Neuron (in vitro differentiated cells): Measurements from ENCODE around the gene PVALEF.
"Not testable (repeated sequence)": the region's sequence is repeated elsewhere in the genome, so short reads cannot be mapped to it uniquely, and the experiment has no call there.

Experiments
- H2AFZ ChIP-seq: one replicate; pipeline ENCODE4 v1.6.1; 2013; ENCODE audit warnings: low read depth, mild to moderate bottlenecking, inconsistent platforms, low read length, moderate library complexity
- H3K27me3 ChIP-seq: one replicate; pipeline ENCODE4 v1.6.1; 2013; ENCODE audit warnings: low read length; ENCODE audit not compliant: insufficient read depth
- H3K36me3 ChIP-seq: one replicate; pipeline ENCODE4 v1.6.1; 2013; ENCODE audit warnings: low read length; ENCODE audit not compliant: insufficient read depth
- H3K4me1 ChIP-seq: one replicate; pipeline ENCODE4 v1.6.1; 2013; ENCODE audit warnings: low read length; ENCODE audit not compliant: insufficient read depth
- H3K4me3 ChIP-seq: 2 replicates; pipeline ENCODE4 v1.5.1; 2013; ENCODE audit warnings: mild to moderate bottlenecking, low read length, moderate library complexity
- H3K9me3 ChIP-seq: one replicate; pipeline ENCODE4 v1.6.1; 2013; ENCODE audit warnings: low read length

Gene PVALEF

DNA sequence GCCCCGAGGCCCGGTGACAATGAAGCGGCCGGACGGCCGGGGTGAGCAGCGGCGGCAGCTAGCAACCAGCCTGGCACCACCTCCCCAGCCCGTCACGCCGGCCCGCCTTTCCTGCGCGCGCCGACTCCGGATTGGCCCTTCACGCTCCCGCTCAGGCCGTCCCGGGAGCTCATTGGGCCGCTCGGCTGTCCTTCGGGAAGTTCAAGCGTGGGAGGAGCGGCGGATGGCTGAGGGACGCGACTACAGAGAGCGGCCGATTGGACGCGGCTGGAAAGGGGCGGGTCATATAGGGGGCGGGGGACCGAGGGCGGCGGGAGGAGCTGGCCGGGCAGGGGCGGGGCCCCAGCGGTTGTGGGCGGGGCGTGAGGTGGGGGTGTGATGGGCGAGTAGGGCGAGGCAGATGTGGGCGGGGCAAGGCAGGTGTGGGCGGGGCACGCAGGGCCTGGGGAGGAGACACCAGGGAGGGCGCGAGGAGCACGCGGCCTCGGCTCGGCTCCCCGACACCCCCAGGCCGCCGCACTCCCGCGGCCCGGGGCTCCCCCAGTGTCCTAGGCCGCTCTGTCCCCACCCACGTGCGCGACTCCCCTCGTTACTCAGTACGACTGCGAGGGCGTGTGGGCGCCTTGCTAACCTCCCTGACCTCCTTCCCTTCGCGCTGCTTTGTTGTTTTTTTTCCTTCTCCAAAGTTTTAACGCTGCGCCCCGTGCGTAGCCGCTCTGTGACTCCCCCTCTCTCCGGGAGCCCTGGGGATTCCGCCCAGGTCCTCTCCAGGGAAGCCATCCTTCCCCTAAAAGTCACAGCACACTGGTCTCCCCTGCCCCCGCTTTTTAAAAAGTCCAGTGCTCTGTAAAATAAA, 57.8 kb downstream of the PVALEF start, which contains the start of gene CEP131:
TSS of gene CEP131 (minus strand) at position 60 of the 856 bp plus-strand sequence. CDS start 2,909 bp downstream, outside the sequence.
- peak within 1 kb of the TSS; percentile 78 for H3K4me3 ChIP-seq
- peaks cover 18% of the 10 kb centered on the region for H3K36me3 ChIP-seq
- peaks cover 15% of the 10 kb centered on the region for H3K4me1 ChIP-seq
- H3K27me3 ChIP-seq = no peaks in the 10 kb centered on the region
- peak within 1 kb of the TSS; percentile 70 for H2AFZ ChIP-seq
- H3K9me3 ChIP-seq = no peaks in the 10 kb centered on the region

DNA sequence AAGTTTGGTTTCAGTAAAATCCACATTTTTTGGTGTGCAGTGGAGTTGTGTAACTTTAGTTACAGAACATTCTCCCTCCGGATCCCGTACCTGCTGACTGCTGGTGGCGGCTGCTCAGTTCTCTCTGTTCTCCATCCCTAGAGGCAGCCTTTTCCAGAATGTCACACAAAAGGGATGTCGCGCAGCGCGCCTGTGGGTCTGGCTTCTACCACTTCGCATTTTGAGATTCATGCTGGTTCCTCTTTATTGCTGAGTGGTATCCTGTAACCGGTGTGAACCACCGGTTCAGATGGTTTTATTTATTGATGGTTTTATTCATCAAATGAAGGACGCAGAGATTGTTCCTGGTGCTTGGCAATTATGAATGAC, 58.4 kb downstream of the PVALEF start:
- H3K4me3 ChIP-seq = no peak overlapping the region
- H3K27me3 ChIP-seq = no peaks in the 10 kb centered on the region
- peak overlapping the region; percentile 58 for H2AFZ ChIP-seq
- H3K9me3 ChIP-seq = no peaks in the 10 kb centered on the region
- peaks cover 15% of the 10 kb centered on the region for H3K4me1 ChIP-seq
- peaks cover 15% of the 10 kb centered on the region for H3K36me3 ChIP-seq

DNA sequence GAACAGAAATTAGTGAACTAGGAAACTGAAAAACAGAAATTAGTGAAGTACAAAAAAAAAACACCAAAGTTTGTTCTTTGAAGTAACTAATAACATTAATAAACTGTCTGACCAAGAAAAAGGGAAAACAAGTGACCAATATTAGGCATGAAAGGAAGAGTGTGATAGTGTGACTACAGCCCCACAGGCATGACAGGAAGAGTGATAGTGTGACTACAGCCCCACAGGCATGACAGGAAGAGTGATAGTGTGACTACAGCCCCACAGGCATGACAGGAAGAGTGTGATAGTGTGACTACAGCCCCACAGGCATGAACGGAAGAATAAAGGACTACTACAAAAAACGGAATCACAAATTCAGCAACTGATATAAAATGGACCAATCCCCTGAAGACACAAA, 62.3 kb downstream of the PVALEF start:
- not testable (repeated sequence) for H3K9me3 ChIP-seq, H3K4me1 ChIP-seq, H2AFZ ChIP-seq, H3K4me3 ChIP-seq, H3K27me3 ChIP-seq
- H3K36me3 ChIP-seq = peaks cover 25% of the 10 kb centered on the region

DNA sequence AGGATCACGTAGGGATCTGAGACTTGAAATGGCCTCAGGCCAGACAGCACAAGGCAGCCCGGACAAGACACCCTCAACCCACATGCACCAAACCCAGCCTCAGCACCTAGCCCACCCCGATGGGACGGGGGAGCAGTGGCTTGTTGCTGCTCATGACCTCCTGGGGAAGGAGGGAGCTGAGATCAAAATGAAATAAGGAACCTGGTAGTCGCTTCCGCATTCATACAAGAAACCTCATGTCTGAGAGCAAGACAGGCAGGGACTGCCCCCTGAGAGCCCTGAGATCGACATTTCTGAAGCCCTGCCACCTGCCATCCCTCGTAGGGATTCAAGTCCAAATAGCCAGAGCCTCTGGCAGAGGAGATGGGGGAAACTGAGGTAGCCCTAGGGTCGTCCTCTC, 63.1 kb downstream of the PVALEF start:
- peaks cover 2% of the 10 kb centered on the region for H3K4me1 ChIP-seq
- H3K36me3 ChIP-seq = peaks cover 31% of the 10 kb centered on the region

DNA sequence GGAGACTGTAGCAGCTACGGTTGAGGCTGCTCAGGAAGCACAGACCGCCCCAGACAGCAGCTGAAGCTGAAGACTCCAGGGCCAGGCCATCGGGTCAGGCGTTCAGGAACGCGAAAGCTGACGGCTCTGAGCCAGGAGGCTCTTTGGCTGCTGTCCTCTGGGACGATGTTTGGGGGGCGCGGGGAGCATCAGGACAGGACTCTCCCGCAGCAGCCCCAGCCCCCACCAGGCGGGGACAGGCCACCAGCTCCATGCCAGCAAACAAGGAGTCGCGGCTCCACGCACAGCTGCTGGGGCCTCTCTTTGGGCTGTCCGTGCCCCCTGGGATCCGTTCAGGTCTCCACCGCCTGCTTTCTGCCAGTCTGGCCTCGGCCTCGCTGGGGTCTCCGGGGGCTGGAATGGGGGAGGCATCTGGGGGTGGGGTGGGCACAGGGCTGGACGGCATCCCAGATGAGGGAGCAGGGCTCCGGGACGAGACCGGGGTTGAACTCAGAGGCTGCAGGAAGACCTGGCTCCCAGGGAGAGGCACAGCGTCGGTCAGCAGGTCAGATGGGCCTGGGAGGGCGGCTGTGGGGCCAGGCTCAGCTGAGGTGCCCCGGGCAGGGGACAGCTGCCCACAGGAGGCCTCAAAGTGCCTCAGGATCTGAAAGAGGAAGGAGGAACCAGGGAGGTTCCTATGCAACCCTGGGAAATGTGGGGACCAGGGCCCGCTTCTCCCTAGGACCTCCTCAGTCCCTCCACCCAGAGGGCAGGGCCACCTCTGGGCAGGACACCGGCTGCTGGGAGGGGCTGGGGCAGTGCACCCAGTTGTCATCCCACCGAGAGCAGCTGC, 63.7 kb downstream of the PVALEF start:
- Histone ChIP-seq H2AFZ (no peak overlapping the region), H3K36me3 (peaks cover 31% of the 10 kb centered on the region), H3K9me3 (no peaks in the 10 kb centered on the region), H3K27me3 (no peaks in the 10 kb centered on the region), H3K4me3 (no peak overlapping the region), H3K4me1 (no peaks in the 10 kb centered on the region)

More for the DNA sequence above, 63.1 kb downstream of the PVALEF start:
- Histone ChIP-seq H3K4me3 (no peak overlapping the region), H3K9me3 (no peaks in the 10 kb centered on the region), H3K27me3 (no peaks in the 10 kb centered on the region), H2AFZ (no peak overlapping the region)

DNA sequence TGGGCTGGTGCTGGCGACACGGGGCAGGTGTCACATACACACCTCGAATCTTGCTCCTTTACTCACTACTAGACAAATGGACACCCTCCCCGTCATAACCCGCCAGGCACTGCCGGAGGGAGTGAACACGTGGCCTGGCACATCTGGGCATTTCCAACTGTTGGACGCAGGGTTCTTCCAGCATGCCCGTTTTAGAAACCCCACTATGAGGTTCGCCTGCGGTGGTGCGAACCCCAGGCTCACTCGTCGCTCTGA, 64.3 kb downstream of the PVALEF start:
- peaks cover 31% of the 10 kb centered on the region for H3K36me3 ChIP-seq
- no peaks in the 10 kb centered on the region for H3K27me3 ChIP-seq
- no peaks in the 10 kb centered on the region for H3K4me1 ChIP-seq
- no peaks in the 10 kb centered on the region for H3K9me3 ChIP-seq
- H3K4me3 ChIP-seq = no peak overlapping the region
- no peak overlapping the region for H2AFZ ChIP-seq

DNA sequence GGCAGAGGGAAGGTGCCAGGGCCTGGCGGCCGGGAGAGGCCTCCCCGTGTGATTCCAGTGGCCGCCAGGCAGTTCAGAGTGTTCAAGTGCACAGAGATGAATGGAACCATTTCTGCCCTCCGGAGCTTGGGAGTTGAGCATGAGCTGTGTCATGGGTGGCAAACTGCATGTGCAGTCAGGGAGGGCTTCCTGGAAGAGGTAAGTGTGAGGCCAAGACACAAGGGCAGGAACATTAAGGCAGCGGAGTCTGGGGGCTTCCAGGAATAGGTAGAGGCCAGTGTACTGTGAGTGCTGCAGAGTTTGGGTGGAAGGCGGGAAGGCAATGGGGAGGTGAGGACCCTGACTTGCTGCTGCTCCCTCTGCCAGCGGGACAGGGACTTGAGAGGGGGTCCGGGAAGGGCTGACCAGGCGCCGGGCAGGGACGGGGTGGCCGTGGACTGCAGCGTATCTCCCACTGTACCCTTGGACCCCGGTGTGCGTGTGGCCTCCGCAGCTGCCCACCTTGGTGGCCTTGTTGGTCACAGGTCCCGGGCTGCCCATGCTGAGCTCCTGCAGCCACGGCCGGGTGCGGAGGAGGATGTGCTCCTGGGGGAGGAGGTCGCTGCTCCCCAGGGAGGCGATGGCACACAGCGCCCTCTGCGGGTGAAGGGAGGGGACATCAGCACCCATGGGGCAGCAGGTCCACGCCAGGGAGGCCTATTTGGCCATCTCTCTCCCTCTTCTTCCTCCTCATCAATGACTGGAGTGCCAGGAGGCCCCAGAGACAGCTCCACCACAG, 64.9 kb downstream of the PVALEF start:
- H3K4me3 ChIP-seq = no peak overlapping the region
- H3K27me3 ChIP-seq = no peaks in the 10 kb centered on the region
- H3K9me3 ChIP-seq = no peaks in the 10 kb centered on the region
- H2AFZ ChIP-seq = no peak overlapping the region
- H3K36me3 ChIP-seq = peaks cover 31% of the 10 kb centered on the region
- no peaks in the 10 kb centered on the region for H3K4me1 ChIP-seq

DNA sequence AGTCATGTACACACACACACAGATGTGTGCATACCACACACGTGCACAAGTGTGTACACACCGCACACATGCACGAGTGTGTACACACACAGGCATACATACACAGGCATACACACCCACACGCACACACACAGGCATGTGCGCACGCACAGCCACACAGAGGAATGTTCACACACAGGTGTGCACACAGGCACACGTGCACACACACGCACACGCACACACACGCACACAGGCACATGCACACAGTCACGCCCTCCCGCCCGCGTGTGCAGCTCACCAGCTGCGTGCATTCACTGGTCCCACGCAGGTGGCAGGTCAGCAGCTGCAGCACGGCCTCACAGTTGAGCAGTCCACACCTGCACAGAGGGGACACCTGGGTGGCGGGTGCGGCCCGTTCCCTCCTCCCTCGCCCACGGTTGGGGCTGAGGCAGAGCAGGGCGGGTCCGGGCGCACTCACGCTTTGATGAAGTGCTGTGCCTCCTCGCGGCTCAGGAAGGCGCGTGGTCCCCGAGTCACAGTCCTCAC, 65.9 kb downstream of the PVALEF start:
- H3K4me3 ChIP-seq = no peak overlapping the region
- no peak overlapping the region for H2AFZ ChIP-seq
- no peaks in the 10 kb centered on the region for H3K27me3 ChIP-seq
- H3K4me1 ChIP-seq = no peaks in the 10 kb centered on the region
- H3K9me3 ChIP-seq = no peaks in the 10 kb centered on the region
- H3K36me3 ChIP-seq = peaks cover 31% of the 10 kb centered on the region

DNA sequence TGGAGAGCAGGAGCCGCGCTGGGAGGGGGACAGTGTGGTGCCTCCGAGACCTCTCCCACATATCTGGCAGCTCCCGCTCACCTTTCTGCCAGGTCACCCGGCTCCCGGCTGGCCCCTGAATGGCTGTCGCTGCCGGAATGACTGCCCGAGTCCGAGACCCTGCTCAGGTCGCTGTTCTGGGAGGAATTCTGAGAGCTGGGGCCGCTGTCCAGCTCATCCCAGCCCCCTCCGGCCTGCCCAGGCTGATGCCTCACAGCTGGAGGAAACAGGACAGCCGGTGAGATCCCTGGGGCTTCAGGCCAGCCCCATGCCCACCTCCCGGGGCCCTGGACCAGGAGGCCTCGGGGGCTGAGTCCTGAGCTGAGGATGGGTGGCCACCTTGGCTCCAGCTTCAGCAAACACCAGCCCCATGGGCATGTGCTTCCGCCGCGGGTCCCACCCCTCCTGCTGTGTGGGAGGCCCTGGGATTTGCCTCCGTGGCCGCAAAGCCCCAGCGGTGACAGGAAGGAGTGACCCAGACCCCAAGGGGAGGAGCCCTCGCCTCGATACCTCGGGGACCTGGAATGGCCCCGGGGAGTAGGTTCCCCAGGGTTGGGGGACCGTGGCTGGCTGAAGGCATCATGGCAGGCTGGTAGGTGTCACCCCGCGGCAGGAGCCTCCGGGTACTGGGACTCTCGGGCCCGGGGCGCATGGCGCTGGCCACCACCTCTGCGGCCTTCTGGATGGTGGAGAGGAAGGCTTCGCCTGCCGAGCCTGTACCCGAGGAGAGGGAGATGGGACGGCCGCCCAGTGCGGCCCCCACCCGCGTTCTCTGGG, 66.7 kb downstream of the PVALEF start:
- H3K27me3 ChIP-seq = no peaks in the 10 kb centered on the region
- no peaks in the 10 kb centered on the region for H3K4me1 ChIP-seq
- peaks cover 31% of the 10 kb centered on the region for H3K36me3 ChIP-seq
- no peak overlapping the region for H2AFZ ChIP-seq
- no peak overlapping the region for H3K4me3 ChIP-seq
- H3K9me3 ChIP-seq = no peaks in the 10 kb centered on the region
